ENCODE results near the gene HMCN2.

GRCh38 chr9:130297371-130297770, 31.8 kb downstream of the HMCN2 start:
- TF ChIP-seq POLR2A (IDR thresholded peaks at IDR 0.05) (no peak), CTCF (IDR thresholded peaks at IDR 0.05) (no peak)

Data from uterus (tissue), 2 donors.